Nephron (organoid): ENCODE data around the gene MCUB.

Experiments used
- H3K27ac Mint-ChIP-seq, 3 experiments: 2 replicates each; pipeline ENCODE4 v1.8.0; 2020; ENCODE audit warnings: mixed read lengths in 3 of 3, mild to moderate bottlenecking in 2 of 3, moderate library complexity in 1 of 3
- H3K27me3 Mint-ChIP-seq: 2 replicates; pipeline ENCODE4 v1.8.0; 2021; ENCODE audit warnings: low read depth, mild to moderate bottlenecking, moderate library complexity, mixed read lengths
- H3K36me3 Mint-ChIP-seq: 2 replicates; pipeline ENCODE4 v1.8.0; 2020; ENCODE audit warnings: low read depth, mixed read lengths
- H3K4me1 Mint-ChIP-seq: 2 replicates; pipeline ENCODE4 v1.8.0; 2020; ENCODE audit warnings: mixed read lengths
- H3K4me3 Mint-ChIP-seq, 3 experiments: 2 replicates each; pipeline ENCODE4 v1.8.0; 2020; ENCODE audit warnings: mild to moderate bottlenecking in 3 of 3, mixed read lengths in 3 of 3, moderate library complexity in 2 of 3
- H3K9me3 Mint-ChIP-seq: 2 replicates; pipeline ENCODE4 v1.8.0; 2020; ENCODE audit warnings: mixed read lengths
- TF ChIP-seq, protein P1 (sequence below), 3 experiments: fragments of 200-600 bp; sonication (generic); IDR thresholded peaks; one replicate each; pipeline ENCODE4 v1.5.0; 2021; ENCODE audit warnings: antibody characterized with exemption in 3 of 3; ENCODE audit not compliant: unreplicated experiment in 3 of 3

MCUB gene

DNA sequence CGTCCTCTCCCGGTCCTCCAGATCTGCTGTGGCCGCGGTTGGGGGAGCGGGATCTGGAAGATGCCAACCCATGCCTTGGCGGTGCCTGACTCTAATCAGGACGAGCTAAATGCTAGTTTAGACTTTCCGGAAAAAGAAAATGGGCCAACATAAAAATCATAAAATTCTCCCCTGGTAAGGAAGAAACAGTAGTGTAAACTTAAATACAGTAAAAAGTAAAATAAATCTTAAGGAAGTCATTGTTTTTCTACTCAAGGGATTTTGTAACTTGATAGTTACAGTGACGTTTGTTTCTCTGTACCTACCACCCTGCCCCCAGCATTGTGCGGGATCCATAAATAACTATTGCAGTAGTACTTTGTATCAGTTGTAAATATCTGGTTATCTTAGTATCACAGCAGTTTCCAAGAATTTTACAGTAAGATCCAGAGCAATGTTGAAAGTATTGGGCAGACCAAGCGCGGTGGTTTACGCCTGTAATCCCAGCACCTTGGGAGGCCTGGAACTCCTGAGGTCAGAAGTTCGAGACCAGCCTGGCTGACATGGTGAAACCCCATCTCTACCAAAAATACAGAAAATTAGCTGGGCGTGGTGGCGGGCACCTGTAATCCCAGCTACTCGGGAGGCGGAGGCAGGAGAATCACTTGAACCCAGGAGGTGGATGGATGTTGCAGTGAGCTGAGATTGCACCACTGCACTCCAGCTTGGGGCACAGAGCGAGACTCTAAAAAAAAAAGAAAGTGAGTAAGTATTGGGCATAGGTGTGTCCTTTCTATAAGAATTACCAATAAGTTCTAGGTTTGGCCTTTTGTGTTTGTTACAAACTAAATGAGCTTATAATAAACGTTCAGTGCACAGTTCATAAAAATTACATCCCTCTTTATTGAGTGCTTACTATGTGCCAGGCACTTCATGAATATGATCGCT lies 170.8 kb downstream of the MCUB start:
- Mint-ChIP-seq H3K4me3 (peak overlapping the region; percentile 87 to 90 (median 89)), H3K9me3 (no peaks in the 10 kb centered on the region), H3K36me3 (peaks cover 15% of the 10 kb centered on the region), H3K4me1 (peaks cover 24% of the 10 kb centered on the region), H3K27me3 (no peaks in the 10 kb centered on the region), H3K27ac (peak overlapping the region; percentile 65 to 86 (median 83))
- TF ChIP-seq, protein P1, sequence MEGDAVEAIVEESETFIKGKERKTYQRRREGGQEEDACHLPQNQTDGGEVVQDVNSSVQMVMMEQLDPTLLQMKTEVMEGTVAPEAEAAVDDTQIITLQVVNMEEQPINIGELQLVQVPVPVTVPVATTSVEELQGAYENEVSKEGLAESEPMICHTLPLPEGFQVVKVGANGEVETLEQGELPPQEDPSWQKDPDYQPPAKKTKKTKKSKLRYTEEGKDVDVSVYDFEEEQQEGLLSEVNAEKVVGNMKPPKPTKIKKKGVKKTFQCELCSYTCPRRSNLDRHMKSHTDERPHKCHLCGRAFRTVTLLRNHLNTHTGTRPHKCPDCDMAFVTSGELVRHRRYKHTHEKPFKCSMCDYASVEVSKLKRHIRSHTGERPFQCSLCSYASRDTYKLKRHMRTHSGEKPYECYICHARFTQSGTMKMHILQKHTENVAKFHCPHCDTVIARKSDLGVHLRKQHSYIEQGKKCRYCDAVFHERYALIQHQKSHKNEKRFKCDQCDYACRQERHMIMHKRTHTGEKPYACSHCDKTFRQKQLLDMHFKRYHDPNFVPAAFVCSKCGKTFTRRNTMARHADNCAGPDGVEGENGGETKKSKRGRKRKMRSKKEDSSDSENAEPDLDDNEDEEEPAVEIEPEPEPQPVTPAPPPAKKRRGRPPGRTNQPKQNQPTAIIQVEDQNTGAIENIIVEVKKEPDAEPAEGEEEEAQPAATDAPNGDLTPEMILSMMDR (IDR thresholded peaks at IDR 0.05; ENCODE audit: unreplicated experiment in 3 of 3), result no peak

DNA sequence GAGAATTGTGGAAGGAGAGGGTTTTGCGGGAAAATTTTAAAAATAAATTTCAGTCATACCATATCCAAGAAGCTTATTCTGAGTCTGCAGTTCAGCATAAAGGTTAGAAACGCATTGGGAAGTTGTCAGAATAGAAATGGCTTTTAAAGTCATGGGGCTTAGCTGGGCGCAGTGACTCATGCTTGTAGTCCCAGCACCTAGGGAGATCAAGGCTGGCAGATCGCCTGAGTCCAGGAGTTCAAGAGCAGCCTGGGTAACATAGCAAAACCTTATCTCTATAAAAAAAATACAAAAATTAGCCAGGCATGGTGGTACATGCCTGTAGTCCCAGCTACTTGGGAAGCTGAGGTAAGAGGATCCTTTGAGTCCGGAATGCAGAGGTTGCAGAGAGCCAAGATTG lies 173.7 kb downstream of the MCUB start:
- H3K36me3 Mint-ChIP-seq, result peaks cover 3% of the 10 kb centered on the region
- TF ChIP-seq, protein P1 (IDR thresholded peaks at IDR 0.05; ENCODE audit: unreplicated experiment in 3 of 3), result no peak
- no peak overlapping the region for H3K4me3 Mint-ChIP-seq
- no peaks in the 10 kb centered on the region for H3K9me3 Mint-ChIP-seq
- H3K4me1 Mint-ChIP-seq, result peaks cover 13% of the 10 kb centered on the region
- no peaks in the 10 kb centered on the region for H3K27me3 Mint-ChIP-seq
- no peak overlapping the region for H3K27ac Mint-ChIP-seq

DNA sequence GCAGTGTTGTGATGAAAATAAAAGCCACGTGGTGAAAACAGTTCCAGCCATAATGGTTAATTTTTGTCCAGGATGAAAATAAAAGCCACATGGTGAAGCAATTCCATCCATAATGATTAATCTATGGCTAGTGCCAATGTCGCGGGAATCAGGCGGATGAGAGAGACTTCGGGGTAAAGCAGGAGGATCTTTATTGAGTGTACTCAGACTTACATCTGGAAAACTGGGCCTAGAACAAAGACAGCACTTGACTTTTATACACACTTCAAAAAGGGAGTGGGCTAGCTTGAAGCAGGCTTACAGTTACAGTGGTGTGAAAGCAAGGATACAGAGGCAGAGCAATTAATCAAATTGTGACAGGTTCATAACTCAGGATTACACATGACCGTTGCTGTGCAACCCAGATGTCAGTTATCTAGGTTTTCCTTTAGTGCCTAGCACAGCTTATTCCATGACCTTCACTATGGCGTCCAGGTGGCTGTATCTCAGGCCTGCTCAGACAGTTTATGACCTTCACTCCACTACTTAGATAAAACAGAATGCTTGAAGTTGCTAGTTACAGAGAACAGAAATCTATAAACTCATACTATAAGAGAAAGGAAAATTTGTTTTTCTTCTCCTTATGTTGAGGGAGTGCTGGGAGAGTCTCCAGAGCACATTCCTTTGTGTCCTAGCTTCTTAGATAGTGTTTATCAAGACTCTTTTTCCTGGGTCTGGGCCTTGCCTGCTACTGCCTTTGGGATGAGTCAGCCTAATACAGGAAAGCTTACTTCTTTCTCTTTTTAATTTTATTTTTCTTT lies 175.7 kb downstream of the MCUB start:
- no peak overlapping the region for H3K27ac Mint-ChIP-seq
- no peaks in the 10 kb centered on the region for H3K9me3 Mint-ChIP-seq
- peaks cover 6% of the 10 kb centered on the region for H3K4me1 Mint-ChIP-seq
- no peak overlapping the region for H3K4me3 Mint-ChIP-seq
- TF ChIP-seq, protein P1 (IDR thresholded peaks at IDR 0.05; ENCODE audit: unreplicated experiment in 3 of 3), result no peak
- H3K27me3 Mint-ChIP-seq, result no peaks in the 10 kb centered on the region
- H3K36me3 Mint-ChIP-seq, result peaks cover 3% of the 10 kb centered on the region
